Thoracic aorta (tissue), 2 donors: Measurements from ENCODE around the gene BOD1L2. TPM values are rescaled to one million over a fixed set of nuclear protein-coding genes. Genes with fewer than 3 reads are reported as not detected.

Experiments
- ATAC-seq: fragments of 150-250 bp; one replicate; pipeline ENCODE4 v1.8.0; 2017; ENCODE audit warnings: low read depth; ENCODE audit not compliant: insufficient number of reproducible peaks, low FRiP score
- DNase-seq: peaks from one replicate; pipeline ENCODE4 v3.0.0-alpha.2; 2020; ENCODE audit warnings: low spot score
- H3K27ac ChIP-seq, 2 donors: fragments of 200-600 bp; sonication (generic); 1 replicate in 1 of 2; 2 replicates in 1 of 2; pipeline ENCODE4 v1.5.1; 2016; ENCODE audit warnings: mild to moderate bottlenecking in 2 of 2, moderate library complexity in 2 of 2
- H3K27me3 ChIP-seq: fragments of 200-600 bp; sonication (generic); replicated peaks from 2 replicates; pipeline ENCODE4 v1.6.0; 2016; ENCODE audit warnings: mild to moderate bottlenecking; ENCODE audit not compliant: insufficient read depth
- H3K36me3 ChIP-seq: fragments of 200-600 bp; sonication (generic); one replicate; pipeline ENCODE4 v1.5.1; 2016
- H3K4me1 ChIP-seq, 2 donors: fragments of 200-600 bp; sonication (generic); 1 replicate in 1 of 2; 2 replicates in 1 of 2; pipeline versions ENCODE4 v1.5.1 to v1.6.0; 2016; ENCODE audit warnings: low read depth in 2 of 2, mild to moderate bottlenecking in 1 of 2; ENCODE audit not compliant: control insufficient read depth in 1 of 2
- H3K4me3 ChIP-seq: fragments of 200-600 bp; sonication (generic); 2 replicates; pipeline ENCODE4 v1.5.1; 2016; ENCODE audit warnings: mild to moderate bottlenecking
- H3K9me3 ChIP-seq: fragments of 200-600 bp; sonication (generic); 2 replicates; pipeline ENCODE4 v1.5.1; 2016
- CTCF ChIP-seq: fragments of 200-600 bp; sonication (generic); IDR thresholded peaks from one replicate; pipeline ENCODE4 v1.5.1; 2019; ENCODE audit warnings: antibody characterized with exemption
- total RNA-seq, 2 donors: library from RNA; depleted of rRNA; stranded (reverse); fragments of >200 nt; gene quantifications; one replicate each; pipeline versions ENCODE4 v1.1.0 to v1.2.3, GENCODE V29; 2016

Gene BOD1L2
- total RNA-seq, 2 donors from 2014 or later: not detected

- TF ChIP-seq CTCF: no peak
- no peak overlapping the region for H3K4me3 ChIP-seq
- no peaks in the 10 kb centered on the region for H3K9me3 ChIP-seq
- no peaks in the 10 kb centered on the region for H3K4me1 ChIP-seq
- no peak overlapping the region for H3K27ac ChIP-seq
- no peak for ATAC-seq
- no peaks in the 10 kb centered on the region for H3K27me3 ChIP-seq
- no peak for DNase-seq
- no peaks in the 10 kb centered on the region for H3K36me3 ChIP-seq
Observed at GRCh38 chr18:57194070-57194469, 47.2 kb downstream of the BOD1L2 start.

- H3K4me1 ChIP-seq: no peaks in the 10 kb centered on the region
- H3K4me3 ChIP-seq: no peak overlapping the region
- H3K27me3 ChIP-seq: no peaks in the 10 kb centered on the region
- no peak for TF ChIP-seq CTCF
- H3K27ac ChIP-seq: no peak overlapping the region
- DNase-seq: no peak
- no peaks in the 10 kb centered on the region for H3K36me3 ChIP-seq
- no peaks in the 10 kb centered on the region for H3K9me3 ChIP-seq
- ATAC-seq: no peak
Observed at GRCh38 chr18:57194622-57195021, 47.7 kb downstream of the BOD1L2 start.

- ATAC-seq (no peak), DNase-seq (no peak)
- no peak overlapping the region for H3K4me3 ChIP-seq
- H3K36me3 ChIP-seq: no peaks in the 10 kb centered on the region
- H3K27me3 ChIP-seq: no peaks in the 10 kb centered on the region
- H3K4me1 ChIP-seq: no peaks in the 10 kb centered on the region
- no peak overlapping the region for H3K27ac ChIP-seq
- no peaks in the 10 kb centered on the region for H3K9me3 ChIP-seq
- TF ChIP-seq CTCF: no peak
Observed at GRCh38 chr18:57195341-57195740, 48.5 kb downstream of the BOD1L2 start.

- Histone ChIP-seq H3K4me3 (no peak overlapping the region), H3K36me3 (no peaks in the 10 kb centered on the region), H3K4me1 (no peaks in the 10 kb centered on the region), H3K27ac (no peak overlapping the region), H3K9me3 (no peaks in the 10 kb centered on the region), H3K27me3 (no peaks in the 10 kb centered on the region)
- no peak for TF ChIP-seq CTCF
- ATAC-seq (no peak), DNase-seq (no peak)
Observed at GRCh38 chr18:57197261-57197660, 50.4 kb downstream of the BOD1L2 start.

- Histone ChIP-seq H3K4me1 (no peaks in the 10 kb centered on the region), H3K27me3 (no peaks in the 10 kb centered on the region), H3K36me3 (no peaks in the 10 kb centered on the region), H3K27ac (no peak overlapping the region), H3K9me3 (no peaks in the 10 kb centered on the region), H3K4me3 (no peak overlapping the region)
- no peak for ATAC-seq
- no peak for TF ChIP-seq CTCF
- DNase-seq: no peak
Observed at GRCh38 chr18:57198073-57198472, 51.2 kb downstream of the BOD1L2 start.

Other genes starting within 250 kb of the BOD1L2 start
- not detected for gene ST8SIA3, start 205.5 kb downstream of the BOD1L2 start, total RNA-seq